OCI-LY7 (cell line): ENCODE measurements around the gene SLC38A3. TPM values are rescaled to one million over a fixed set of nuclear protein-coding genes. Genes with fewer than 3 reads are reported as not detected.

Experiments used
- BruUV-seq: library from RNA; stranded (reverse); fragments of 400-500 nt; replicated peaks from 2 replicates; lab custom pipeline; 2021; lab: Mats Ljungman, UMichigan
- CTCF ChIA-PET: fragments of 300-600 bp; sonication (Branson Sonifier 250); formaldehyde crosslinking; loops from one replicate; lab custom pipeline; 2022; ENCODE audit warnings: antibody characterized with exemption; ENCODE audit not compliant: unreplicated experiment; lab: Charles Lee
- POLR2A ChIA-PET: fragments of 300-600 bp; sonication (Branson Sonifier 250); formaldehyde crosslinking; loops from one replicate; lab custom pipeline; 2022; ENCODE audit warnings: antibody characterized with exemption; lab: Charles Lee
- DNase-seq: peaks from one replicate; pipeline ENCODE4 v3.0.0-alpha.2; 2015; ENCODE audit warnings: low spot score
- H2AFZ ChIP-seq: fragments of 200-600 bp; sonication (generic), shearing (Covaris generic); 2 replicates; pipeline ENCODE4 v1.6.1; 2014; ENCODE audit warnings: mild to moderate bottlenecking, antibody characterized with exemption, low read length, moderate library complexity
- H3K27ac ChIP-seq: fragments of 200-600 bp; sonication (generic); 2 replicates; pipeline ENCODE4 v1.5.1; 2014; ENCODE audit warnings: mixed run types, low read depth, mild to moderate bottlenecking, moderate library complexity, low read length, inconsistent platforms; ENCODE audit not compliant: poor library complexity, severe bottlenecking
- H3K36me3 ChIP-seq: fragments of 200-600 bp; sonication (generic); 2 replicates; pipeline ENCODE4 v1.6.1; 2014; ENCODE audit warnings: mild to moderate bottlenecking, antibody characterized with exemption, low read length, moderate library complexity, mixed read lengths; ENCODE audit not compliant: insufficient read depth
- H3K4me1 ChIP-seq: fragments of 200-600 bp; sonication (generic); 2 replicates; pipeline ENCODE4 v1.5.1; 2014; ENCODE audit warnings: mild to moderate bottlenecking, low read length; ENCODE audit not compliant: insufficient read depth, poor library complexity, severe bottlenecking
- H3K4me2 ChIP-seq: fragments of 200-600 bp; sonication (generic); 2 replicates; pipeline ENCODE4 v1.6.1; 2014; ENCODE audit warnings: mild to moderate bottlenecking, low read length
- H3K4me3 ChIP-seq: fragments of 200-600 bp; sonication (generic); 2 replicates; pipeline ENCODE4 v1.5.1; 2014; ENCODE audit warnings: mild to moderate bottlenecking, low read depth, low read length; ENCODE audit not compliant: poor library complexity, severe bottlenecking
- H3K79me2 ChIP-seq: fragments of 200-600 bp; sonication (generic); 2 replicates; pipeline ENCODE4 v1.6.1; 2016; ENCODE audit warnings: low read depth, mild to moderate bottlenecking, low read length, moderate library complexity, mixed read lengths; ENCODE audit not compliant: insufficient read depth
- H3K9me2 ChIP-seq: fragments of 200-600 bp; sonication (generic); 2 replicates; pipeline ENCODE4 v1.6.1; 2016; ENCODE audit warnings: mild to moderate bottlenecking, low read length, mixed read lengths; ENCODE audit not compliant: insufficient read depth
- H3K9me3 ChIP-seq: fragments of 200-600 bp; sonication (generic); 2 replicates; pipeline ENCODE4 v1.6.1; 2014; ENCODE audit warnings: mild to moderate bottlenecking, mixed run types, low read length, mixed read lengths
- H4K20me1 ChIP-seq: fragments of 200-600 bp; sonication (generic); 2 replicates; pipeline ENCODE4 v1.6.1; 2014; ENCODE audit warnings: mild to moderate bottlenecking, antibody characterized with exemption, low read length, moderate library complexity, mixed read lengths; ENCODE audit not compliant: insufficient read depth
- EZH2phosphoT487 ChIP-seq: fragments of 200-600 bp; sonication (generic); IDR thresholded peaks from 2 replicates; pipeline ENCODE4 v1.6.1; 2018; ENCODE audit warnings: low read depth, borderline replicate concordance, mild to moderate bottlenecking, mixed run types, antibody characterized with exemption, low read length, moderate library complexity, mixed read lengths
- intact Hi-C: fragments of 100-400 bp; cut with micrococcal nuclease; formaldehyde crosslinking; loops from one replicate; pipeline ENCODE4 v1.10.0; 2022; ENCODE audit not compliant: unreplicated experiment
- total RNA-seq, 2 experiments: library from RNA; depleted of rRNA in 1 of 2; stranded (reverse); fragments of >200 nt in 1 of 2; shearing (Covaris generic) in 1 of 2; gene quantifications; 2 replicates each; pipeline ENCODE4 v1.2.3, GENCODE V29; 2014 to 2022
- TF ChIP-seq, protein P1 (sequence below): fragments of 200-600 bp; sonication (generic); conservative IDR thresholded peaks from 2 replicates; pipeline ENCODE4 v1.5.1; 2014; ENCODE audit warnings: mild to moderate bottlenecking, antibody characterized with exemption, low read length, moderate library complexity, mixed read lengths

Gene SLC38A3
- total RNA-seq, 2 experiments from 2014 or later: not detected

GRCh38 chr3:50260027-50260941 is 55.2 kb downstream of the SLC38A3 start:
- intact Hi-C loops: no loop called here
- Histone ChIP-seq H3K27ac (no peak overlapping the region), H3K36me3 (peaks cover 42% of the 10 kb centered on the region), H3K4me3 (peak overlapping the region; percentile 50), H3K9me2 (no peaks in the 10 kb centered on the region), H3K9me3 (no peaks in the 10 kb centered on the region), H3K79me2 (no peaks in the 10 kb centered on the region), H3K4me2 (peak overlapping the region; percentile 64), H4K20me1 (no peaks in the 10 kb centered on the region), H2AFZ (no peak overlapping the region), H3K4me1 (peaks cover 4% of the 10 kb centered on the region)
- TF ChIP-seq, protein P1, sequence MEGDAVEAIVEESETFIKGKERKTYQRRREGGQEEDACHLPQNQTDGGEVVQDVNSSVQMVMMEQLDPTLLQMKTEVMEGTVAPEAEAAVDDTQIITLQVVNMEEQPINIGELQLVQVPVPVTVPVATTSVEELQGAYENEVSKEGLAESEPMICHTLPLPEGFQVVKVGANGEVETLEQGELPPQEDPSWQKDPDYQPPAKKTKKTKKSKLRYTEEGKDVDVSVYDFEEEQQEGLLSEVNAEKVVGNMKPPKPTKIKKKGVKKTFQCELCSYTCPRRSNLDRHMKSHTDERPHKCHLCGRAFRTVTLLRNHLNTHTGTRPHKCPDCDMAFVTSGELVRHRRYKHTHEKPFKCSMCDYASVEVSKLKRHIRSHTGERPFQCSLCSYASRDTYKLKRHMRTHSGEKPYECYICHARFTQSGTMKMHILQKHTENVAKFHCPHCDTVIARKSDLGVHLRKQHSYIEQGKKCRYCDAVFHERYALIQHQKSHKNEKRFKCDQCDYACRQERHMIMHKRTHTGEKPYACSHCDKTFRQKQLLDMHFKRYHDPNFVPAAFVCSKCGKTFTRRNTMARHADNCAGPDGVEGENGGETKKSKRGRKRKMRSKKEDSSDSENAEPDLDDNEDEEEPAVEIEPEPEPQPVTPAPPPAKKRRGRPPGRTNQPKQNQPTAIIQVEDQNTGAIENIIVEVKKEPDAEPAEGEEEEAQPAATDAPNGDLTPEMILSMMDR: peak; percentile 89
- no peak for TF ChIP-seq EZH2phosphoT487
- DNase-seq: peak; percentile 83
- no TSS peak for BruUV-seq
- CTCF ChIA-PET: interaction anchor here (0.6 to 1.9 kb wide), 5 partner anchors 9 to 35 kb away, joined by 3 to 6 read pairs (median 3); no protein-coding TSS in a partner anchor
- POLR2A ChIA-PET: interaction anchor here (0.6 kb wide), 1 partner anchor 23 kb away, joined by 3 read pairs; no protein-coding TSS in a partner anchor

GRCh38 chr3:50260942-50261441 is 55.9 kb downstream of the SLC38A3 start:
- Histone ChIP-seq H3K4me3 (no peak overlapping the region), H3K27ac (no peak overlapping the region), H4K20me1 (no peaks in the 10 kb centered on the region), H2AFZ (no peak overlapping the region), H3K36me3 (peaks cover 38% of the 10 kb centered on the region), H3K79me2 (no peaks in the 10 kb centered on the region), H3K4me2 (no peak overlapping the region), H3K9me3 (no peaks in the 10 kb centered on the region), H3K4me1 (peaks cover 4% of the 10 kb centered on the region), H3K9me2 (no peaks in the 10 kb centered on the region)
- TF ChIP-seq, protein P1: no peak
- no peak for TF ChIP-seq EZH2phosphoT487
- CTCF ChIA-PET: no interaction called here
- DNase-seq: no peak
- POLR2A ChIA-PET: interaction anchor here (0.8 kb wide), 1 partner anchor 18 kb away, joined by 3 read pairs; the partner anchor contains the start of gene LSMEM2
- no TSS peak for BruUV-seq
- intact Hi-C loops: no loop called here
